IMR-90 (cell line): ENCODE results near the gene MYL2. TPM values are rescaled to one million over a fixed set of nuclear protein-coding genes. Genes with fewer than 3 reads are reported as not detected.

Experiments used
- ATAC-seq: fragments of 200-7000 bp; cut with Tn5 transposase; 2 replicates; pipeline ENCODE4 v1.9.1; 2020; ENCODE audit warnings: low read depth, mild to moderate bottlenecking, moderate library complexity
- BruUV-seq: library from RNA; stranded (reverse); fragments of 400-500 nt; replicated peaks from 2 replicates; lab custom pipeline; 2021; lab: Mats Ljungman, UMichigan
- CTCF ChIA-PET: fragments of 300-600 bp; formaldehyde crosslinking; extraction: SDS; loops from one replicate; lab custom pipeline; 2021; ENCODE audit warnings: antibody characterized with exemption; lab: Yijun Ruan, JAX
- POLR2A ChIA-PET: fragments of 300-600 bp; sonication (Branson Sonifier 250); formaldehyde crosslinking; loops from one replicate; lab custom pipeline; 2022; ENCODE audit warnings: antibody characterized with exemption; ENCODE audit not compliant: unreplicated experiment; lab: Charles Lee
- DNase-seq: peaks from one replicate; pipeline ENCODE4 v3.0.0; 2013
- H2AFZ ChIP-seq: replicated peaks from 2 replicates; pipeline ENCODE3; 2013; ENCODE audit warnings: low read length, mild to moderate bottlenecking; ENCODE audit not compliant: poor library complexity
- H2AK5ac ChIP-seq: 2 replicates; pipeline ENCODE4 v1.6.1; 2013; ENCODE audit warnings: low read depth, low read length, inconsistent platforms
- H2AK9ac ChIP-seq: replicated peaks from 2 replicates; pipeline ENCODE3; 2013; ENCODE audit warnings: mild to moderate bottlenecking, low read depth, low read length, moderate library complexity; ENCODE audit not compliant: poor library complexity
- H2BK120ac ChIP-seq: 2 replicates; pipeline ENCODE4 v1.6.1; 2013; ENCODE audit warnings: low read depth, low read length, inconsistent platforms
- H2BK15ac ChIP-seq: 3 replicates; pipeline ENCODE4 v1.6.1; 2013; ENCODE audit warnings: low read depth, low read length, inconsistent platforms
- H2BK20ac ChIP-seq: 2 replicates; pipeline ENCODE4 v1.6.1; 2013; ENCODE audit warnings: low read depth, mild to moderate bottlenecking, inconsistent platforms, low read length, moderate library complexity
- H2BK5ac ChIP-seq: 2 replicates; pipeline ENCODE4 v1.6.1; 2013; ENCODE audit warnings: mild to moderate bottlenecking, low read depth, low read length, inconsistent platforms; ENCODE audit not compliant: poor library complexity, severe bottlenecking
- H3K14ac ChIP-seq: replicated peaks from 2 replicates; pipeline ENCODE4 v1.6.1; 2013; ENCODE audit warnings: low read depth, low read length, inconsistent platforms
- H3K18ac ChIP-seq: 2 replicates; pipeline ENCODE4 v1.6.1; 2013; ENCODE audit warnings: low read depth, low read length, control low read depth
- H3K23ac ChIP-seq: 2 replicates; pipeline ENCODE4 v1.6.1; 2013; ENCODE audit warnings: low read depth, low read length, inconsistent platforms
- H3K27ac ChIP-seq: 2 replicates; pipeline ENCODE4 v1.5.1; 2013; ENCODE audit warnings: mild to moderate bottlenecking, control low read depth, low read length; ENCODE audit not compliant: insufficient read depth
- H3K27me3 ChIP-seq: 2 replicates; pipeline ENCODE4 v1.6.1; 2013; ENCODE audit warnings: low read length; ENCODE audit not compliant: control insufficient read depth, insufficient read depth
- H3K36me3 ChIP-seq: 2 replicates; pipeline ENCODE4 v1.6.1; 2013; ENCODE audit warnings: low read length, mixed read lengths; ENCODE audit not compliant: control insufficient read depth, insufficient read depth
- H3K4ac ChIP-seq: 2 replicates; pipeline ENCODE4 v1.6.1; 2013; ENCODE audit warnings: low read depth, low read length, inconsistent platforms
- H3K4me1 ChIP-seq: 2 replicates; pipeline ENCODE4 v1.6.1; 2013; ENCODE audit warnings: low read length, mixed read lengths; ENCODE audit not compliant: control insufficient read depth, insufficient read depth
- H3K4me2 ChIP-seq: 2 replicates; pipeline ENCODE4 v1.6.1; 2013; ENCODE audit warnings: low read depth, mild to moderate bottlenecking, control low read depth, low read length, moderate library complexity
- H3K4me3 ChIP-seq: 2 replicates; pipeline ENCODE4 v1.5.1; 2013; ENCODE audit warnings: low read depth, mild to moderate bottlenecking, control low read depth, low read length, moderate library complexity; ENCODE audit not compliant: insufficient read depth
- H3K56ac ChIP-seq: 2 replicates; pipeline ENCODE4 v1.6.1; 2013; ENCODE audit warnings: low read length, inconsistent platforms; ENCODE audit not compliant: insufficient read depth; ENCODE audit errors: extremely low read depth
- H3K79me1 ChIP-seq, 2 experiments: 2 replicates each; pipeline ENCODE4 v1.6.1; 2013; ENCODE audit warnings: low read length in 2 of 2, inconsistent platforms in 1 of 2, low read depth in 1 of 2
- H3K9ac ChIP-seq: 2 replicates; pipeline ENCODE4 v1.6.1; 2013; ENCODE audit warnings: low read depth, low read length, control low read depth
- H3K9me1 ChIP-seq: 2 replicates; pipeline ENCODE4 v1.6.1; 2013; ENCODE audit warnings: low read length, inconsistent platforms; ENCODE audit not compliant: insufficient read depth
- H3K9me3 ChIP-seq: 2 replicates; pipeline ENCODE4 v1.6.1; 2013; ENCODE audit warnings: low read length; ENCODE audit not compliant: control insufficient read depth, insufficient read depth
- H4K20me1 ChIP-seq: 2 replicates; pipeline ENCODE4 v1.6.1; 2013; ENCODE audit warnings: low read length, inconsistent platforms; ENCODE audit not compliant: insufficient read depth
- H4K5ac ChIP-seq: 2 replicates; pipeline ENCODE4 v1.6.1; 2013; ENCODE audit warnings: mild to moderate bottlenecking, low read depth, low read length, control low read depth
- H4K8ac ChIP-seq, 2 experiments: 2 replicates each; pipeline ENCODE4 v1.6.1; 2013; ENCODE audit warnings: low read depth in 2 of 2, low read length in 2 of 2, control low read depth in 1 of 2, inconsistent platforms in 1 of 2
- H4K91ac ChIP-seq: 2 replicates; pipeline ENCODE4 v1.6.1; 2013; ENCODE audit warnings: low read depth, low read length, inconsistent platforms; ENCODE audit not compliant: insufficient read depth
- BHLHE40 ChIP-seq: fragments of 150-350 bp; IDR thresholded peaks from 2 replicates; pipeline ENCODE4 v1.6.1; 2016; ENCODE audit warnings: mild to moderate bottlenecking, low read depth, low read length
- CEBPB ChIP-seq: IDR thresholded peaks from 2 replicates; pipeline ENCODE4 v1.6.1; 2012; ENCODE audit warnings: low read depth, low read length, improper control_type of control experiment
- CHD1 ChIP-seq: IDR thresholded peaks from 2 replicates; pipeline ENCODE4 v1.6.1; 2012; ENCODE audit warnings: low read depth, low read length, improper control_type of control experiment
- FOS ChIP-seq: fragments of 150-350 bp; IDR thresholded peaks from 2 replicates; pipeline ENCODE4 v1.6.1; 2016; ENCODE audit warnings: low read depth, low read length
- MAFK ChIP-seq: IDR thresholded peaks from 2 replicates; pipeline ENCODE4 v1.6.1; 2012; ENCODE audit warnings: low read depth, low read length, improper control_type of control experiment
- MAZ ChIP-seq: IDR thresholded peaks from 2 replicates; pipeline ENCODE4 v1.6.1; 2012; ENCODE audit warnings: low read depth, mild to moderate bottlenecking, low read length, improper control_type of control experiment, moderate library complexity, borderline replicate concordance
- MXI1 ChIP-seq: IDR thresholded peaks from 2 replicates; pipeline ENCODE4 v1.6.1; 2012; ENCODE audit warnings: low read depth, mild to moderate bottlenecking, low read length, moderate library complexity, borderline replicate concordance
- NFE2L2 ChIP-seq: fragments of 150-350 bp; IDR thresholded peaks from 2 replicates; pipeline ENCODE4 v1.6.1; 2016; ENCODE audit warnings: low read depth, mild to moderate bottlenecking, low read length
- POLR2A ChIP-seq: IDR thresholded peaks from 2 replicates; pipeline ENCODE4 v1.6.1; 2012; ENCODE audit warnings: mild to moderate bottlenecking, low read depth, low read length
- RAD21 ChIP-seq: IDR thresholded peaks from 2 replicates; pipeline ENCODE4 v1.6.1; 2012; ENCODE audit warnings: low read length, improper control_type of control experiment
- RCOR1 ChIP-seq: IDR thresholded peaks from 2 replicates; pipeline ENCODE4 v1.6.1; 2012; ENCODE audit warnings: mild to moderate bottlenecking, low read length, improper control_type of control experiment; ENCODE audit not compliant: insufficient replicate concordance
- RFX5 ChIP-seq: IDR thresholded peaks from 2 replicates; pipeline ENCODE4 v1.8.0; 2012; ENCODE audit warnings: low read depth, mild to moderate bottlenecking, low read length, moderate library complexity
- SMC3 ChIP-seq: fragments of 150-350 bp; IDR thresholded peaks from 2 replicates; pipeline ENCODE4 v1.6.1; 2016; ENCODE audit warnings: low read depth, mild to moderate bottlenecking, antibody characterized with exemption, low read length, moderate library complexity
- USF2 ChIP-seq: fragments of 150-350 bp; IDR thresholded peaks from 2 replicates; pipeline ENCODE4 v1.6.1; 2017; ENCODE audit warnings: mild to moderate bottlenecking, antibody characterized with exemption, low read length, low read depth
- WGBS, 2 experiments: methylation state at CpG; one replicate each; pipeline versions ENCODE4 v1.1.5 to v1.1.7; 2013; ENCODE audit warnings: missing lambda C conversion rate in 2 of 2; ENCODE audit not compliant: insufficient read length in 1 of 2; ENCODE audit errors: extremely low coverage in 2 of 2; 5-methylcytosine and 5-hydroxymethylcytosine counted together
- dilution Hi-C: fragments of 300-500 bp; cut with HindIII; formaldehyde crosslinking; loops from one replicate; pipeline ENCODE4 v1.14.3; 2018; ENCODE audit warnings: low sequenced_read_pairs; ENCODE audit not compliant: unreplicated experiment
- in situ Hi-C: fragments of 300-500 bp; cut with MboI; formaldehyde crosslinking; loops from 3 replicates; pipeline ENCODE4 v1.14.3; 2019; ENCODE audit warnings: low sequenced_read_pairs, inconsistent platforms, mixed read lengths
- intact Hi-C: fragments of 100-400 bp; cut with micrococcal nuclease; formaldehyde crosslinking; loops from 2 replicates; pipeline ENCODE4 v1.10.0; 2022
- polyA plus RNA-seq, 3 experiments: library from polyadenylated mRNA; depleted of rRNA; stranded (reverse); fragments of >200 nt; gene quantifications; 2 replicates each; pipeline ENCODE4 v1.2.3, GENCODE V29; 2012; ENCODE audit warnings: low replicate concordance in 1 of 3
- total RNA-seq: library from RNA; depleted of rRNA; stranded (reverse); fragments of >200 nt; gene quantifications from 2 replicates; pipeline ENCODE4 v1.2.3, GENCODE V29; 2012
- TF ChIP-seq, protein P1 (sequence below): conservative IDR thresholded peaks from 2 replicates; pipeline ENCODE4 v1.5.1; 2012; ENCODE audit warnings: mild to moderate bottlenecking, low read depth, low read length, improper control_type of control experiment

MYL2 gene
- total and polyA plus RNA-seq, 2 of the 4 experiments (the other 2 are of a cell fraction): not detected

DNA sequence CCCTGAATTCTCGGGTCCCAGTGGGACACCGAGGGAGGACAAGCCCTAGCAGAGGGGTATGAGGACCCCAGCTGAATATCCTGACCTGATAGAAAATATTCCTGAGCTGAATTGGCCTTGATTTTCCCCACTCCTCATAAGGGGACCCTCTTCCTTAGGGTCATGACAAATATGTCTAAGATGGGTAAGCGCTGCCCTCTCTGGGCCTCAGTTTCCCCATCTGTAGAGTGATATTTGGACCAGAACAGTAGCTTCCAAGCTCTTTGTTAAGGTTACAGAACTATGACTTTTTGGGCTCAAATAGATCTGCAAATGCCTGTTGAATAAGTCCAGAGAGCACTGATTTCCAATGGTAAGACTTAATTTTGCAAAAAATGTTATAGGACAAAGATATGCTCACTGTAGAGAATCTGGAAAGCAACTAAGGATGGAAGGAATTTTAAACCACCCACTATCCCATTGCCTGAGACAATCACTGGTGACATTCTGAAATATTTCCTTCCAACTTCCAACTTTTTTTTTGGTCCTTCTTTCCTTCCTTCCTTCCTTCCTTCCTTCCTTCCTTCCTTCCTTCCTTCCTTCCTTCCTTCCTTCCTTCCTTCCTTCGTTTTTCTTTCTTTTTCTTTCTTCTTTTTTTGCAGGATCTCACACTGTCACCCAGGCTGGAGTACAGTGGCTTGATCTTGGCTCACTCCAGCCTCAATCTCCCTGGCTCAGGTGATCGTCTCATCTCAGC lies 32.0 kb downstream of the MYL2 start:
- POLR2A ChIA-PET: no interaction called here
- no peak overlapping the region for H3K4me3 ChIP-seq
- H4K8ac ChIP-seq: no peak overlapping the region
- in situ Hi-C loops (loop anchor here (10.0 kb wide), 1 partner anchor 274 kb away; the partner anchor contains the start of gene TCTN1), intact Hi-C loops (loop anchor here (1.0 to 5.0 kb wide), 5 partner anchors 145 to 438 kb away; partner anchors contain the start of genes ARPC3, RAD9B and VPS29), dilution Hi-C loops (no loop called here)
- no peaks in the 10 kb centered on the region for H3K36me3 ChIP-seq
- no peaks in the 10 kb centered on the region for H4K20me1 ChIP-seq
- ATAC-seq: no peak
- H3K79me1 ChIP-seq: no peaks in the 10 kb centered on the region
- H3K14ac ChIP-seq: no peak overlapping the region
- no TSS peak for BruUV-seq
- H3K56ac ChIP-seq: no peak overlapping the region
- H3K4ac ChIP-seq: no peak overlapping the region
- no peak overlapping the region for H2BK120ac ChIP-seq
- H3K23ac ChIP-seq: no peak overlapping the region
- H2AFZ ChIP-seq: peak overlapping the region; percentile 79
- no peak overlapping the region for H3K4me2 ChIP-seq
- H3K9me1 ChIP-seq: no peaks in the 10 kb centered on the region
- CTCF ChIA-PET: interaction anchor here (0.7 to 1.4 kb wide), 6 partner anchors 8 to 410 kb away, joined by 3 to 5 read pairs (median 4); no protein-coding TSS in a partner anchor
- no peak overlapping the region for H3K27ac ChIP-seq
- no peak overlapping the region for H2BK5ac ChIP-seq
- H2BK15ac ChIP-seq: no peak overlapping the region
- H4K5ac ChIP-seq: no peak overlapping the region
- no peak overlapping the region for H3K9ac ChIP-seq
- H3K18ac ChIP-seq: no peak overlapping the region
- no peaks in the 10 kb centered on the region for H3K27me3 ChIP-seq
- H2AK9ac ChIP-seq: no peak overlapping the region
- no peak for DNase-seq
- no peak overlapping the region for H2AK5ac ChIP-seq
- H4K91ac ChIP-seq: no peak overlapping the region
- no peaks in the 10 kb centered on the region for H3K9me3 ChIP-seq
- H2BK20ac ChIP-seq: no peak overlapping the region
- H3K4me1 ChIP-seq: no peaks in the 10 kb centered on the region
- no CpG with 5 or more reads among the region's 5 CpGs for WGBS, 2 experiments
- no peak for TF ChIP-seq POLR2A
- TF ChIP-seq CHD1: no peak
- TF ChIP-seq RFX5: no peak
- no peak for TF ChIP-seq MXI1
- TF ChIP-seq USF2: no peak
- no peak for TF ChIP-seq FOS
- TF ChIP-seq NFE2L2: no peak
- TF ChIP-seq MAZ: no peak
- TF ChIP-seq, protein P1, sequence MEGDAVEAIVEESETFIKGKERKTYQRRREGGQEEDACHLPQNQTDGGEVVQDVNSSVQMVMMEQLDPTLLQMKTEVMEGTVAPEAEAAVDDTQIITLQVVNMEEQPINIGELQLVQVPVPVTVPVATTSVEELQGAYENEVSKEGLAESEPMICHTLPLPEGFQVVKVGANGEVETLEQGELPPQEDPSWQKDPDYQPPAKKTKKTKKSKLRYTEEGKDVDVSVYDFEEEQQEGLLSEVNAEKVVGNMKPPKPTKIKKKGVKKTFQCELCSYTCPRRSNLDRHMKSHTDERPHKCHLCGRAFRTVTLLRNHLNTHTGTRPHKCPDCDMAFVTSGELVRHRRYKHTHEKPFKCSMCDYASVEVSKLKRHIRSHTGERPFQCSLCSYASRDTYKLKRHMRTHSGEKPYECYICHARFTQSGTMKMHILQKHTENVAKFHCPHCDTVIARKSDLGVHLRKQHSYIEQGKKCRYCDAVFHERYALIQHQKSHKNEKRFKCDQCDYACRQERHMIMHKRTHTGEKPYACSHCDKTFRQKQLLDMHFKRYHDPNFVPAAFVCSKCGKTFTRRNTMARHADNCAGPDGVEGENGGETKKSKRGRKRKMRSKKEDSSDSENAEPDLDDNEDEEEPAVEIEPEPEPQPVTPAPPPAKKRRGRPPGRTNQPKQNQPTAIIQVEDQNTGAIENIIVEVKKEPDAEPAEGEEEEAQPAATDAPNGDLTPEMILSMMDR: no peak
- TF ChIP-seq RCOR1: no peak
- no peak for TF ChIP-seq CEBPB
- no peak for TF ChIP-seq SMC3
- TF ChIP-seq MAFK: no peak
- TF ChIP-seq RAD21: no peak
- TF ChIP-seq BHLHE40: no peak
